OCI-LY1 (cell line): ENCODE results near the gene MGA.

Experiments
- EZH2 ChIP-seq: fragments of 200-600 bp; sonication (generic), shearing (Covaris generic); IDR thresholded peaks from 2 replicates; pipeline ENCODE4 v1.8.0; 2017; ENCODE audit warnings: borderline replicate concordance, mixed run types, mild to moderate bottlenecking, antibody characterized with exemption, low read length, moderate library complexity, mixed read lengths
- TF ChIP-seq, protein P1 (sequence below): fragments of 200-600 bp; sonication (generic), shearing (Covaris generic); IDR thresholded peaks from 2 replicates; pipeline ENCODE4 v1.5.1; 2017; ENCODE audit warnings: mild to moderate bottlenecking, antibody characterized with exemption, low read length, moderate library complexity, mixed read lengths

DNA sequence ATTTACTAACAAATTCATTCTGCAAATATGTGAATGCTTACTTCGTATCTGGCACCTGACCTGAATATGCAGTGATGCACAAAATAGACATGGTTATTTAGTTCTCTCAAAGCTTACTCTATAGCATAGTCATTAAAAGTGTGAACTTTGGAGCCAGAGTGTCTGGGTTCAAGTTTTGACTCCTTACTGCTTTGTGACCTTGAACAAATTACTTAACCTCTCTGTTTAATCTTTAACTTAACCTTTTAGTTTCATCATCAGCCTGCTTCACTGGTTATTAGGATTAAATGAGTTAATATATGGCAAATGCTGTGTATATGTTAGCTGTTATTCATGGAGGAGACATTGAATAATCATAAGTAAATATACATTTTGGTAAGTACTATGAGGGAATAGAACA, 12.1 kb upstream of the MGA start:
- TF ChIP-seq, protein P1, sequence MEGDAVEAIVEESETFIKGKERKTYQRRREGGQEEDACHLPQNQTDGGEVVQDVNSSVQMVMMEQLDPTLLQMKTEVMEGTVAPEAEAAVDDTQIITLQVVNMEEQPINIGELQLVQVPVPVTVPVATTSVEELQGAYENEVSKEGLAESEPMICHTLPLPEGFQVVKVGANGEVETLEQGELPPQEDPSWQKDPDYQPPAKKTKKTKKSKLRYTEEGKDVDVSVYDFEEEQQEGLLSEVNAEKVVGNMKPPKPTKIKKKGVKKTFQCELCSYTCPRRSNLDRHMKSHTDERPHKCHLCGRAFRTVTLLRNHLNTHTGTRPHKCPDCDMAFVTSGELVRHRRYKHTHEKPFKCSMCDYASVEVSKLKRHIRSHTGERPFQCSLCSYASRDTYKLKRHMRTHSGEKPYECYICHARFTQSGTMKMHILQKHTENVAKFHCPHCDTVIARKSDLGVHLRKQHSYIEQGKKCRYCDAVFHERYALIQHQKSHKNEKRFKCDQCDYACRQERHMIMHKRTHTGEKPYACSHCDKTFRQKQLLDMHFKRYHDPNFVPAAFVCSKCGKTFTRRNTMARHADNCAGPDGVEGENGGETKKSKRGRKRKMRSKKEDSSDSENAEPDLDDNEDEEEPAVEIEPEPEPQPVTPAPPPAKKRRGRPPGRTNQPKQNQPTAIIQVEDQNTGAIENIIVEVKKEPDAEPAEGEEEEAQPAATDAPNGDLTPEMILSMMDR: no peak
- no peak for TF ChIP-seq EZH2
